UCSD-AML1 (cell line): ENCODE data around the gene SARDH.
"Not testable (repeated sequence)": the region's sequence is repeated elsewhere in the genome, so short reads cannot be mapped to it uniquely, and the experiment has no call there.

ENCODE experiments used
- DNase-seq: peaks from one replicate; lab custom pipeline; 2025; ENCODE audit not compliant: unreplicated experiment; lab: John Stamatoyannopoulos, UW

Gene SARDH

GRCh38 chr9:133635533-133636531 lies 102.3 kb downstream of the SARDH start, which contains the start of gene DBH:
DBH (plus strand) TSS chr9:133636363; CDS start chr9:133636372, 9 bp downstream.
- DNase-seq = no peak

- no peak for DNase-seq
These were observed 103.1 kb downstream of the SARDH start for GRCh38 chr9:133635098-133635497.

GRCh38 chr9:133634081-133634691 lies 104.0 kb downstream of the SARDH start:
- no peak for DNase-seq

GRCh38 chr9:133633681-133634080 lies 104.5 kb downstream of the SARDH start:
- no peak for DNase-seq

- DNase-seq = no peak
These were observed 105.1 kb downstream of the SARDH start for GRCh38 chr9:133632806-133633680.

GRCh38 chr9:133631111-133631510 lies 107.0 kb downstream of the SARDH start:
- DNase-seq = no peak

- no peak for DNase-seq
These were observed 108.7 kb downstream of the SARDH start for GRCh38 chr9:133629221-133630110.

GRCh38 chr9:133628766-133629165 lies 109.4 kb downstream of the SARDH start:
- DNase-seq = no peak

GRCh38 chr9:133627341-133627740 lies 110.8 kb downstream of the SARDH start:
- no peak for DNase-seq

- DNase-seq = not testable (repeated sequence)
These were observed 112.1 kb downstream of the SARDH start for GRCh38 chr9:133626008-133626407.

- no peak for DNase-seq
These were observed 115.6 kb downstream of the SARDH start for GRCh38 chr9:133622555-133622954.

- no peak for DNase-seq
These were observed 116.4 kb downstream of the SARDH start for GRCh38 chr9:133621725-133622267.

GRCh38 chr9:133619791-133620190 lies 118.4 kb downstream of the SARDH start:
- peak; percentile 40 for DNase-seq

- DNase-seq = no peak
These were observed 119.4 kb downstream of the SARDH start for GRCh38 chr9:133618726-133619125.

- DNase-seq = no peak
These were observed 121.3 kb downstream of the SARDH start for GRCh38 chr9:133616643-133617405.

- DNase-seq = no peak
These were observed 122.5 kb downstream of the SARDH start for GRCh38 chr9:133615606-133616188.

GRCh38 chr9:133615186-133615585 lies 123.0 kb downstream of the SARDH start:
- DNase-seq = no peak

- DNase-seq = no peak
These were observed 123.5 kb downstream of the SARDH start for GRCh38 chr9:133614678-133615077.

GRCh38 chr9:133614056-133614455 lies 124.1 kb downstream of the SARDH start:
- no peak for DNase-seq
